Measurements from ENCODE around the gene PFKFB3. TPM values are rescaled to one million over a fixed set of nuclear protein-coding genes. Genes with fewer than 3 reads are reported as not detected.

The PFKFB3 gene
- total RNA-seq, 1 donor from 2014 or later: 64.5 TPM

- H3K27ac Mint-ChIP-seq: no peak overlapping the region
- H3K36me3 Mint-ChIP-seq (ENCODE audit: insufficient read depth): no peaks in the 10 kb centered on the region
- peaks cover 2% of the 10 kb centered on the region for H3K9me3 Mint-ChIP-seq (ENCODE audit: low read depth)
- no peak overlapping the region for H3K4me3 Mint-ChIP-seq (ENCODE audit: low read depth)
- DNase-seq (ENCODE audit: low spot score, unreplicated experiment): no peak
- no peak for TF ChIP-seq CTCF (IDR thresholded peaks at IDR 0.05; ENCODE audit: unreplicated experiment)
- peaks cover 45% of the 10 kb centered on the region for H3K4me1 Mint-ChIP-seq (ENCODE audit: low read depth)
- H3K27me3 Mint-ChIP-seq: no peaks in the 10 kb centered on the region
These were observed 71.8 kb downstream of the PFKFB3 start for GRCh38 chr10:6274484-6274883.

GRCh38 chr10:6275022-6275997 lies 72.6 kb downstream of the PFKFB3 start:
- no peak for TF ChIP-seq CTCF (IDR thresholded peaks at IDR 0.05; ENCODE audit: unreplicated experiment)
- no peak for DNase-seq (ENCODE audit: low spot score, unreplicated experiment)
- H3K36me3 Mint-ChIP-seq (ENCODE audit: insufficient read depth): no peaks in the 10 kb centered on the region
- peaks cover 2% of the 10 kb centered on the region for H3K9me3 Mint-ChIP-seq (ENCODE audit: low read depth)
- H3K4me1 Mint-ChIP-seq (ENCODE audit: low read depth): peaks cover 53% of the 10 kb centered on the region
- H3K27ac Mint-ChIP-seq: peak overlapping the region; percentile 67
- H3K27me3 Mint-ChIP-seq: no peaks in the 10 kb centered on the region
- H3K4me3 Mint-ChIP-seq (ENCODE audit: low read depth): peak overlapping the region; percentile 9

GRCh38 chr10:6276356-6276755 lies 73.6 kb downstream of the PFKFB3 start:
- H3K36me3 Mint-ChIP-seq (ENCODE audit: insufficient read depth): no peaks in the 10 kb centered on the region
- no peak for DNase-seq (ENCODE audit: low spot score, unreplicated experiment)
- H3K4me3 Mint-ChIP-seq (ENCODE audit: low read depth): no peak overlapping the region
- H3K27me3 Mint-ChIP-seq: no peaks in the 10 kb centered on the region
- H3K4me1 Mint-ChIP-seq (ENCODE audit: low read depth): peaks cover 53% of the 10 kb centered on the region
- no peak for TF ChIP-seq CTCF (IDR thresholded peaks at IDR 0.05; ENCODE audit: unreplicated experiment)
- peaks cover 2% of the 10 kb centered on the region for H3K9me3 Mint-ChIP-seq (ENCODE audit: low read depth)
- H3K27ac Mint-ChIP-seq: no peak overlapping the region

- no peak overlapping the region for H3K4me3 Mint-ChIP-seq (ENCODE audit: low read depth)
- TF ChIP-seq CTCF (IDR thresholded peaks at IDR 0.05; ENCODE audit: unreplicated experiment): no peak
- peaks cover 2% of the 10 kb centered on the region for H3K9me3 Mint-ChIP-seq (ENCODE audit: low read depth)
- no peak for DNase-seq (ENCODE audit: low spot score, unreplicated experiment)
- H3K27ac Mint-ChIP-seq: peak overlapping the region; percentile 81
- peaks cover 43% of the 10 kb centered on the region for H3K4me1 Mint-ChIP-seq (ENCODE audit: low read depth)
- H3K36me3 Mint-ChIP-seq (ENCODE audit: insufficient read depth): no peaks in the 10 kb centered on the region
- H3K27me3 Mint-ChIP-seq: no peaks in the 10 kb centered on the region
These were observed 75.9 kb downstream of the PFKFB3 start for GRCh38 chr10:6278519-6279120.

GRCh38 chr10:6279540-6280267 lies 77.0 kb downstream of the PFKFB3 start:
- Mint-ChIP-seq H3K36me3 (ENCODE audit: insufficient read depth) (peaks cover 2% of the 10 kb centered on the region), H3K27me3 (no peaks in the 10 kb centered on the region), H3K4me1 (ENCODE audit: low read depth) (peaks cover 47% of the 10 kb centered on the region), H3K9me3 (ENCODE audit: low read depth) (peaks cover 2% of the 10 kb centered on the region), H3K27ac (peak overlapping the region; percentile 87), H3K4me3 (ENCODE audit: low read depth) (peak overlapping the region; percentile 11)
- no peak for TF ChIP-seq CTCF (IDR thresholded peaks at IDR 0.05; ENCODE audit: unreplicated experiment)
- DNase-seq (ENCODE audit: low spot score, unreplicated experiment): peak; percentile 42

Data from progenitor cell of endocrine pancreas (in vitro differentiated cells).